ENCODE measurements around the gene TMEM14C.
A peak's percentile ranks its signal among the peaks of the same experiment; 100 is the strongest.

Gene TMEM14C

GRCh38 chr6:10722820-10723566 lies at the start of gene TMEM14C:
TSS of gene TMEM14C (plus strand) at chr6:10723070. CDS start at chr6:10724614, 1,544 bp downstream.
- peak; percentile 98 to 99 for DNase-seq (ENCODE audit: low read depth in 2 of 2)
- peak within 1 kb of the TSS; percentile 66 to 71 for H3K4me3 ChIP-seq (replicated peaks in 1 of 2; ENCODE audit: low read depth in 2 of 2, low read length in 2 of 2)
- TF ChIP-seq CTCF (IDR thresholded peaks at IDR 0.05; ENCODE audit: low read depth, low read length) = no peak

- H3K4me3 ChIP-seq (replicated peaks in 1 of 2; ENCODE audit: low read depth in 2 of 2, low read length in 2 of 2) = no peak overlapping the region
- no peak for TF ChIP-seq CTCF (IDR thresholded peaks at IDR 0.05; ENCODE audit: low read depth, low read length)
- no peak for DNase-seq (ENCODE audit: low read depth in 2 of 2)
Observed at GRCh38 chr6:10676403-10676802, 46.5 kb upstream of the TMEM14C start.

DNA sequence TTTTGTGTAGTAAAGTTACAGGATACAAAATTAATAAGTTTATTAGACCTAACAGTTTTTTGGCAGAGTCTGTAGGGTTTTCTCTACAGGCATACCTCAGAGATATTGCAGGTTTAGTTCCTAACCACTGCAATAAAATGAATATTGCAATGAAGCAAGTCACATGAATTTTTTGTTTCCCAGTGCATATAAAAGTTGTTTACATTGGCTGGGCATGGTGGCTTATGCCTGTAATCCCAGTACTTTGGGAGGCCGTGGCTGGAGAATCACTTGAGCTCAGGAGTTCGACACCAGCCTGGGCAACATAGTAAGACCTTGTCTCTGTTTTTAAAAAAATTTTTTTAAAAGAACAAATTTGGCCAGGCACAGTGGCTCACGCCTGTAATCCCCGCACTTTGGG lies 44.4 kb upstream of the TMEM14C start:
- H3K4me3 ChIP-seq (replicated peaks in 1 of 2; ENCODE audit: low read depth in 2 of 2, low read length in 2 of 2) = no peak overlapping the region
- DNase-seq (ENCODE audit: low read depth in 2 of 2) = no peak
- TF ChIP-seq CTCF (IDR thresholded peaks at IDR 0.05; ENCODE audit: low read depth, low read length) = no peak

GRCh38 chr6:10681795-10682194 lies 41.1 kb upstream of the TMEM14C start:
- DNase-seq (ENCODE audit: low read depth in 2 of 2) = no peak
- H3K4me3 ChIP-seq (replicated peaks in 1 of 2; ENCODE audit: low read depth in 2 of 2, low read length in 2 of 2) = no peak overlapping the region
- TF ChIP-seq CTCF (IDR thresholded peaks at IDR 0.05; ENCODE audit: low read depth, low read length) = no peak

GRCh38 chr6:10682355-10682988 lies 40.4 kb upstream of the TMEM14C start:
- no peak for TF ChIP-seq CTCF (IDR thresholded peaks at IDR 0.05; ENCODE audit: low read depth, low read length)
- no peak overlapping the region for H3K4me3 ChIP-seq (replicated peaks in 1 of 2; ENCODE audit: low read depth in 2 of 2, low read length in 2 of 2)
- no peak for DNase-seq (ENCODE audit: low read depth in 2 of 2)

- TF ChIP-seq CTCF (IDR thresholded peaks at IDR 0.05; ENCODE audit: low read depth, low read length) = no peak
- DNase-seq (ENCODE audit: low read depth in 2 of 2) = no peak
- H3K4me3 ChIP-seq (replicated peaks in 1 of 2; ENCODE audit: low read depth in 2 of 2, low read length in 2 of 2) = no peak overlapping the region
Observed at GRCh38 chr6:10684618-10685017, 38.3 kb upstream of the TMEM14C start.
